Measurements from ENCODE around the gene C1orf210. TPM values are rescaled to one million over a fixed set of nuclear protein-coding genes. Genes with fewer than 3 reads are reported as not detected.

C1orf210 gene
- total RNA-seq, result 12.0 TPM

- DNase-seq (ENCODE audit: low spot score), result peak; percentile 84
These were observed at the start of gene C1orf210 for GRCh38 chr1:43285269-43285990. Gene C1orf210, minus strand, starts transcription at chr1:43285581. Its CDS starts 2,311 bp downstream, at chr1:43283270.

GRCh38 chr1:43334453-43335205 lies 49.2 kb upstream of the C1orf210 start:
- no peak for DNase-seq (ENCODE audit: low spot score)

GRCh38 chr1:43331688-43332087 lies 46.3 kb upstream of the C1orf210 start:
- no peak for DNase-seq (ENCODE audit: low spot score)

GRCh38 chr1:43329995-43330751 lies 44.8 kb upstream of the C1orf210 start:
- no peak for DNase-seq (ENCODE audit: low spot score)

GRCh38 chr1:43327549-43328292 lies 42.3 kb upstream of the C1orf210 start:
- no peak for DNase-seq (ENCODE audit: low spot score)

- no peak for DNase-seq (ENCODE audit: low spot score)
These were observed 40.0 kb upstream of the C1orf210 start for GRCh38 chr1:43325381-43325780.

DNA sequence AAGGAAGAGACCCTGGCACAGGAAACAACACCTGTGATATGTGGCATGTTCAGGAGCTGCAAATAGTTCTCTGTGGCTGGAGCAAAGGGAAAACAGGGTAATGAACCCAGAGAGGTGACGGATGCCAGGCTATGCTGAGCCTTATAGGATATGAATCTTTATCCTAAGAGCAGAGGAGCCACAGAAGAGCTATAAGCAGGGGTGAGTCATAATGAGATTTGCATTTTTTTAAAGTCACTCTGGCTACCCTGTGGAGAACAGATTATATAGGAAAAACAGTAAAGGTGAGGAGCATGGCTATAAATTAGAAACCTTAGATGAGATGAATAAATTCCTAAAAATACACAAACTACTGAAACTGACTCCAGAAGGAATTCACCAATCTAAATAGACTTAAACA lies 39.4 kb upstream of the C1orf210 start:
- no peak for DNase-seq (ENCODE audit: low spot score)

DNA sequence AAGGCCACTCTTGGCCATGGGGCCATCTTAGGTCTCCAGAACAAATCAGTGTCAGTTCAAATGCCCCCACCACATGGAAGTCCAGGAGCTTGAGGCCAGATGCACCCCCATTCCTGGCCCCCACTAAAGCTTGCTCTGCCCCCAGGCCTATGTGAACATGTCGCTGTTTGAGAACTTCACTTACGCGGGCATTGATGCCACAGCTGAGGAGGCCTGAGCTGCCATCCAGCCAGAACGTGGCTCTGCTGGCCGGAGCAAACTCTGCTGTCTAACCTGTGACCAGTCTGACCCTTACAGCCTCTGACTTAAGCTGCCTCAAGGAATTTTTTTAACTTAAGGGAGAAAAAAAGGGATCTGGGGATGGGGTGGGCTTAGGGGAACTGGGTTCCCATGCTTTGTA lies 37.1 kb upstream of the C1orf210 start:
- DNase-seq (ENCODE audit: low spot score), result no peak

- no peak for DNase-seq (ENCODE audit: low spot score)
These were observed 36.0 kb upstream of the C1orf210 start for GRCh38 chr1:43321331-43321891.

DNA sequence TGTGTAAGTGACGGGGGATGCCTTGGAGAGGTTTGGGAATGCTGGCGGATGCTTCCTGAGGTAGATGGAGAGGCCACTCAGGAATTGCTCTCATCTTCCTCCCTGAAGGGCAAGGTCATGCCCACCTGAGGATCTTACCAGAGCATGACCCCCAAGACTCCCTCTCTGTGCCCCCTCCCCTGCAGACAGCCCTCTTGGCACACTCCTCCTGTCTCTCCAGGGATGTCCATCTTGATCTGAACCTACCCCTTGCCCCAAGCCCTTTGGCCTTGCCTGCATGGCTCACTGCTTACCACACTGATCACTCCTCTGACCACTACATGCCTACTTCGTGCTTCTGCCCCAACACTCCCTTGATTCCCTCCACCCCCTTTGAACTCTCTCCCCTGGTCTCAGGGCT lies 34.4 kb upstream of the C1orf210 start:
- DNase-seq (ENCODE audit: low spot score), result no peak

GRCh38 chr1:43319288-43319687 lies 33.9 kb upstream of the C1orf210 start:
- DNase-seq (ENCODE audit: low spot score), result no peak

DNA sequence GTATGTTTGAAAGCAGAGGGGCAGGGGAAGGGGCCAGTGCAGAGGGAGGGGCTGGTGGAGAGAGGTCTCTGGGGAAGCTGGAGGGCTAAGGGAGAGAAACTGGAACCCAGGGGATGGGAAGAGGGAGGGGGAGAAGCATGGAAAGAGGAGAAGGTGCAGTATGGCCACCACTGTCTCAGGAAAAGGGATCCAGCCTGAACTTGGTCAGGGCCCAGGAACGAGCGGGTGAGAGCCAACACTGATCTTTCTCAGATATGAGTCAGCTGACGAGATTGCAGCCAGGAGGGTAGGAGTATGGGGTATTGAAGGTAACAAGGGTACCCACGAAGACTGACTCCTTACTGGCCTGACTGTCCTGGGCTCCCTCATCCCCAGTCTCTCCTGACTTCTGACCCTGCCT lies 33.5 kb upstream of the C1orf210 start:
- no peak for DNase-seq (ENCODE audit: low spot score)

DNA sequence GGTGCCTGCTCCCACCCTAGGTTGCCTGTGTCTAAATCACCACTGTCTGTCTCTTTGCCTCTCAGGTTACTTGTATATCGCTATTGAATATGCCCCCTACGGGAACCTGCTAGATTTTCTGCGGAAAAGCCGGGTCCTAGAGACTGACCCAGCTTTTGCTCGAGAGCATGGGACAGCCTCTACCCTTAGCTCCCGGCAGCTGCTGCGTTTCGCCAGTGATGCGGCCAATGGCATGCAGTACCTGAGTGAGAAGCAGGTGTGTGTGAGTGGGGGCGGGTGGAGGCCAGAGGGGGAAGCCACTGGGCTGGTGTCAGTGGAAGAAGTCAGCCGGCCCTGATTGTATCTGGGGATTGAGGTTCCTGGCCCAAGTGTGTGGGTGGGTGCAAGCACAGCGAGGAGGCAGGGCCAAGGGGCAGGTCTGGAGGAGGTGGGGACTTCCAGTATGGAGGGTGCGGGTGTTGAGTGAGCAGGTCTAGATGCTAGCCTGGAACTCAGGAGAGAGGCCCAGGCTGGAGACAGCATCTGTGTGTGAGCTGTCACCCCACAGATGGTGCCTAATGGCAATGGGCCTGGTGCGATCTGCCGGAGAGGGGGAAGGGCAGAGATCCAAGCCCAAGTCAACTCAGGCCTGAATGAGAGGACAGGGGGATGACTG lies 32.6 kb upstream of the C1orf210 start:
- DNase-seq (ENCODE audit: low spot score), result no peak

- DNase-seq (ENCODE audit: low spot score), result no peak
These were observed 31.5 kb upstream of the C1orf210 start for GRCh38 chr1:43316738-43317520.

- DNase-seq (ENCODE audit: low spot score), result no peak
These were observed 30.8 kb upstream of the C1orf210 start for GRCh38 chr1:43315963-43316737.

DNA sequence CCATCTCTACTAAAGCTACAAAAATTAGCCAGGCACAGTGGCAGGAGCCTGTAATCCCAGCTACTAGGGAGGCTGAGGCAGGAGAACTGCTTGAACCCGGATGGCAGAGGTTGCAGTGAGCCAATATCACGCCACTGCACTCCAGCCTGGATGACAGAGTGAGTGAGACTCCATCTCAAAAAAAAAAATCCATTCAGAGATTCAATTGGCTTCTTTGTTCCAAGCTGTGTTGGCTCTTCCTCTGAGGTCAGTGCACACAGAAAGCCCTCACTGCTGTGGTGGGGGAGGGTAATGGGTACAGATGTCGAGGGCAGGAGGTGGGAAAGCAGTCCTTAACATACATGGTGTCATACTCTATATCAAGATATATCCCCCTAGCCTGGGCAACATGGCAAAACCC lies 30.1 kb upstream of the C1orf210 start:
- no peak for DNase-seq (ENCODE audit: low spot score)

- no peak for DNase-seq (ENCODE audit: low spot score)
These were observed 28.9 kb upstream of the C1orf210 start for GRCh38 chr1:43314233-43314632.

DNA sequence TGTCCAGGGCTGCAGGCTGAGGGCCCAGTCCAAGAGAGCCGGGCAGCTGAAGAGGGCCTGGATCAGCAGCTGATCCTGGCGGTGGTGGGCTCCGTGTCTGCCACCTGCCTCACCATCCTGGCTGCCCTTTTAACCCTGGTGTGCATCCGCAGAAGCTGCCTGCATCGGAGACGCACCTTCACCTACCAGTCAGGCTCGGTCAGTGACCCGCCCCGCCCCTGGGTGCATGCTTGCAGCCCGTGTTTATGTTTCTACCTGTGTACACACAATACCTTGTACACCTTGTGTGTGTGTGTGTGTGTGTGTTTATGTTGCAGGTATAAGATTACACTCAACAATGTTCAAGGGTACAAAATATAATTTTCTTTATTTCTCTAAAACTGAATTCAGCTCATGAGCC lies 28.4 kb upstream of the C1orf210 start:
- no peak for DNase-seq (ENCODE audit: low spot score)

Measured in ureter (tissue), 1 donor.